GM12875 (cell line): Measurements from ENCODE around the gene TBX1.
"Not testable (repeated sequence)": the region's sequence is repeated elsewhere in the genome, so short reads cannot be mapped to it uniquely, and the experiment has no call there.

Experiments
- H3K4me3 ChIP-seq: one replicate; pipeline ENCODE4 v1.5.1; 2011; ENCODE audit warnings: low read depth, low read length, control low read depth
- TF ChIP-seq, protein P1 (sequence below): IDR thresholded peaks from 2 replicates; pipeline ENCODE4 v1.5.1; 2011; ENCODE audit warnings: low read depth, mild to moderate bottlenecking, control low read depth, inconsistent platforms, low read length, moderate library complexity, borderline replicate concordance; ENCODE audit not compliant: insufficient read depth

TBX1 gene

DNA sequence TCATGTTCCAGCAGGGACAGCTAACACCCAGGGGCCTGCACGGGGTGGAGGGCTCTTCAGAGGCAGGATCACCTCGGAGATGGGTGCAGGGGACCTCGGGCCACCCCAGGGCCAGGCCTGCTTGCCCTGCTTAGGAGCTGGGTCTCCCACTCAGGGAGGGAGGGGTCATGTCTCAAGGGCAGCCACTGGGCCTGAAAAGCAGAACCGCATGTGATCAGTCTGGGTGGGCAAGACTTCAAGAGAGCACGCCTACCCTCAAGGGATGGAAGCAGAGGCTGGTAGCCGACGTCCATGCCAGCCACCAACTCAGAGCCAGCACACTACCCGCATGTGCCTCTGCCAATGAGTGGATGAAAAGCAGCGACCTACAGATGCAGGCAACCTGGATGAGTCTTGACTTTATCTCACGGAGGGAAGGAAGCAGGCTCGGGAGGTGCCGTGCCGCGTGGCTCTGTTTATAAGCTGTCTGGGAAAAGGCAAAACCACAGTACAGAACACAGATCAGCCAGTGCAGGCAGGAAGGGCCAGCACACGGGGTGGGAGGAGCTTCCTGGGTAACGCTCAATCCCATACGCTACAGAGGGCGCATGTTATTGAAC is 16.0 kb downstream of the TBX1 start:
- TF ChIP-seq, protein P1, sequence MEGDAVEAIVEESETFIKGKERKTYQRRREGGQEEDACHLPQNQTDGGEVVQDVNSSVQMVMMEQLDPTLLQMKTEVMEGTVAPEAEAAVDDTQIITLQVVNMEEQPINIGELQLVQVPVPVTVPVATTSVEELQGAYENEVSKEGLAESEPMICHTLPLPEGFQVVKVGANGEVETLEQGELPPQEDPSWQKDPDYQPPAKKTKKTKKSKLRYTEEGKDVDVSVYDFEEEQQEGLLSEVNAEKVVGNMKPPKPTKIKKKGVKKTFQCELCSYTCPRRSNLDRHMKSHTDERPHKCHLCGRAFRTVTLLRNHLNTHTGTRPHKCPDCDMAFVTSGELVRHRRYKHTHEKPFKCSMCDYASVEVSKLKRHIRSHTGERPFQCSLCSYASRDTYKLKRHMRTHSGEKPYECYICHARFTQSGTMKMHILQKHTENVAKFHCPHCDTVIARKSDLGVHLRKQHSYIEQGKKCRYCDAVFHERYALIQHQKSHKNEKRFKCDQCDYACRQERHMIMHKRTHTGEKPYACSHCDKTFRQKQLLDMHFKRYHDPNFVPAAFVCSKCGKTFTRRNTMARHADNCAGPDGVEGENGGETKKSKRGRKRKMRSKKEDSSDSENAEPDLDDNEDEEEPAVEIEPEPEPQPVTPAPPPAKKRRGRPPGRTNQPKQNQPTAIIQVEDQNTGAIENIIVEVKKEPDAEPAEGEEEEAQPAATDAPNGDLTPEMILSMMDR, result no peak
- no peak overlapping the region for H3K4me3 ChIP-seq

DNA sequence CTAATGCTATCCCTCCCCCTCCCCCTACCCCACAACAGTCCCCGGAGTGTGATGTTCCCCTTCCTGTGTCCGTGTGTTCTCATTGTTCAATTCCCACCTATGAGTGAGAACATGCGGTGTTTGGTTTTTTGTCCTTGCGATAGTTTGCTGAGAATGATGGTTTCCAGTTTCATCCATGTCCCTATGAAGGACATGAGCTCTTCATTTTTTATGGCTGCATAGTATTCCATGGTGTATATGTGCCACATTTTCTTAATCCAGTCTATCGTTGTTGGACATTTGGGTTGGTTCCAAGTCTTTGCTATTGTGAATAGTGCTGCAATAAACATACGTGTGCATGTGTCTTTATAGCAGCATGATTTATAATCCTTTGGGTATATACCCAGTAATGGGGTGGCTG is 16.6 kb downstream of the TBX1 start:
- not testable (repeated sequence) for H3K4me3 ChIP-seq

DNA sequence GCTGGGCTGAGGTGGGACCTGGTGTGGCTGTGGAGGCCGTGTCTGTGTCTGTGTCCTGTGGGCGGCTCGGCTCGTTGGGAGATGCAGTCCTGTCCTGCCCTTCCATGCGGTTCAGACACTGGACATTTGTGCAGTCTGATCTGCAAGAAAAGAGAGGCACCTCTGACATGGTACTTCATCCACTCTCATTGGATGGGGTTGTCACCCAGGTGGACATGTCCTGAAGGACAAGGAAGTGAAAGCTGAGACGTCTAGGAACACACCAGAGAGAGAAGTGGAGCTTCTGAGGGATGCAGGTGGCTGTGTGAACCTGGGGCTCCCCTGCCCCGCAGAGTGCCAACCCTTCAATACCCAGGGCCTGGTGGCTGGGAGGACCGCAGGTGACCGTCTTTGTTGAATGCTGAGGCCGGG is 18.4 kb downstream of the TBX1 start:
- H3K4me3 ChIP-seq, result no peak overlapping the region
- TF ChIP-seq, protein P1, result no peak

DNA sequence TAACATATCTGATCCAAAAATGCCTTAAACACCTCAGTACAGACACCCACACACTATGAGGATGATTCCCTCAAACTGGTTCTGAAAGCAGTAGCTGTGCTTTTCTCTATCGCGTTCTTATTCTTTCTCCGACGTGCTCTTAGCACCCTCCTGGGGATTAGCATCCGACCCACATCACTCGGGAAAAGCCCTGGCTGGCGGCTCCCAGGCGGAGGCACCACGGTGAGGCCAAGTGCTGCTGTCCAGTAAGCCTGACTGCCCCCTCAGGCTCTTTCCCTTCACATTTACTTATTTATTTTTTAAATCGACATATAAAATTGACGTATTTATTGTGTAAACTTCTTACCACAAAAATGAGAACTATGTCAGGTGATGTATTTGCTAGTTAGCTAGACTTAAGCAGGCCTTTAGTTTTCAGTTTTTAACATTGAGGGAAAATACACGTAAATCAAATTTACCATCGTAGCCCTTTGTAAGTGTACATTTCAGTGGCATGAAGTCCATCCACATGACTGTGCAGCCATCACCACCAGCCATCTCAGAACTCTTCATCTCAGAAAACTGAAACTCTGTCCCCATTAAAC is 19.2 kb downstream of the TBX1 start:
- H3K4me3 ChIP-seq, result no peak overlapping the region
- TF ChIP-seq, protein P1, result no peak

DNA sequence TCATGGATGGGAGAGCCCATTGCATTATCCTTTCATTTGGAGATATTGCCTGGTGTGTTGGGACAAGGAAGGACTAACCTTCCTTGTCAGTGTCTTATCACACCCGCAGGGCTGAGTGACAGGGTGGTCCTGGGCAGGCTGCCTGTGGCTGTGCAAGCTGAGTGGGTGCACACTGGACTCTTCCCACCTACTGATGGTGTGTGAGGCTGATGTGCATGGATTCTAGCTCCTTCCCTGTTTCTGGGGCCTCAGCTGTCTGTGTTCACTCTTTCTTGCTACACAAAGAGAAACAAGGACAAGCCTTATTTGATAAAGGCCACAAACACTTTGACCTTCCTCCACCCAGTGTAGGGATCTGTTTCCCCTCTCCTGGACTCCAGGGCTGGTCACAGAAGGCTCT is 22.0 kb downstream of the TBX1 start:
- H3K4me3 ChIP-seq, result no peak overlapping the region
- TF ChIP-seq, protein P1, result no peak

DNA sequence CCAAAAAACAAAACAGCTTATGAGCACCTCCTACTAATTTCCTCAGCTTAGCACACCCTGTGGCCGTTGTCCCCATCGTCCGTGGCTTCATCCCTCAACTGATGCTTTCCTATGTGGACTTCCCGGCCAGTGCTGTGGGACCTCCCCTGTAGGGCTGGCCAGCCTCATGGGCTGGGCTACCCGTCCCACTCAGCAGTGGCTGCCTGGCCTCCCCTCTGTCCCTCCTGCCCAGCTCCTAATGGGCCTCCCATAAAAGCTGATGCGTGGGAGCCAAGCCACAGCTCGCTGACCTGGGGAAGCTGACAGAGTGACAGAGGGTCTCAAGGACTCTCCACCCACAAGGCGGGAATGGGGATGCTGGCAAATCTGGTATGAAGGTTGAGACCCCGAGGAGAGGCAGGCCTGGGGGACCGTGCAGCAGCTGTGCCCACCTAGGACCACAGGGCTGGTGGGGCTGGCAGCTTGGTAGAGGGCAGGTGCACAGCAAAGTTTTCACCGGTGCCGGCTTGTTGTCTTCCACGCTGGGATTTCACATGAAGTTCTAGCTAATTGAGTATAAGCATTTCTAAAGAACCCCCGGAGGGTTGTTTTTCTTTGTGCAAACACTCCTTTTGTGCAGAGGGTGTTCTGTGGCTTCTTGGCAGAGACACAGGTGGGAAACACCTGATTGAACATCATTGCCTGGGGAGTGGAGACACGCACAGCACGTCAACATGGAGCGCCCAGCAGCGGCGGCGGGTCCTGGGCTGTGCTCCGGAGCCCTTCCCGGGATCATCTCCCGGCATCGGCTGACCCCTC is 23.2 kb downstream of the TBX1 start:
- TF ChIP-seq, protein P1, result no peak
- H3K4me3 ChIP-seq, result no peak overlapping the region

DNA sequence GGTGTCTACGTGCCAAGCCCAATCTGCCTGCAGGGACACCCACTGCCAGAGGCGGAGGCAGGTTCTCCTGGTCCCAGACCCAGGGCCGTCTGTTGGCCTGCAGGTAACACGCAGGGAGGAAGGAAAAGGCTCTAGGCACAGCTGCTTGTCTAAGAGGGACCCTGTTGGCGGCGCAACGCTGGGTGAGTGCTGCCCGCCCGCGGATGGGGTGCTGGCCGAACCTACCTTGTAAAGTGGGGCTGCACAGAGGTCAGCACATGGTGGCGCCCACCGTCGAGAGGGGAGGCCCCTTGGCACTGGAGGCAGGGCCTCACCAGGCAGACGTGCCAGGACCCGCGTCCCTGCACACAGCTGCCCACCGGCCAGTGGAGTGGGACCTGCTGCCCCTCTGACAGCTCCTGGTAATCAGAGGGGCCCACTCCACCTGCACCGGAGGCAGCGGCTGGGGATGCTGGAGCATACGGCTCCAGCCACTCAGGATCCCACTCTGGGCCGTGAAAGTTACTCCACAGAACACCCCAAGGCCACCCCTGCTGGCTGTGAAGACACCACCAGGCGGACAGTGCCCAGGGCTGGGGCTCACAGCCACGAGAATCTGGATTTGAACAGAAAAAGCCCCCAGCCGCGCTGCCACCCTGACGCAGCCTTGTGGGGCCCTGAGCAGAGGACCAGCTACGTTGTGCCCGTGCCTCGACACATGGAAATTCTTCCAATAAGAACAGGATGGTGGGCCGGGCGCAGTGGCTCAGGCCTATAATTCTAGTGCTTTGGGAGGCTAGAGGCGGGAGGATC is 24.0 kb downstream of the TBX1 start:
- H3K4me3 ChIP-seq, result no peak overlapping the region
- TF ChIP-seq, protein P1, result no peak
